ENCODE data around the gene PBX1. TPM values are rescaled to one million over a fixed set of nuclear protein-coding genes. Genes with fewer than 3 reads are reported as not detected.
A peak's percentile ranks its signal among the peaks of the same experiment; 100 is the strongest.

PBX1 gene
- total RNA-seq, 1 experiment from 2014 or later: 102 TPM

DNA sequence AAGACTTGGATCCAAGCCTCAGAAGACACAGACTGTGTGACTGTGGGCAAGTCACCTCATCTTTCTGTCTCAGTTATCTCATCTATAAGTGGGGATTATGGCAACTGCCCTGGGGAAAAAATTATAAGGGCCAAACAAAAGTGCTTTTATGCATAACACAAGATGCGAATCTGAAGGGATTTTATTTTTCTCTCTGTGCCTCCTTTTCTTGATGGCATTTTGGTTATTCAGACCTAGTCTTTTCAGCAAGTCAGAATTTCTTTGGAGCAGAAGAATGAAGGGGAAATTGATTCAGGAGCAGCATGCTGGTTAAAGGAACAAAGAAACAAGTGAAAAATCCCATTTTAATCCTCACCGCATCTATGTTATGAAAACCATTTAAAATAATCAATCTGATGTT, 86.9 kb downstream of the PBX1 start:
- ChIA-PET CTCF (no interaction called here), POLR2A (no interaction called here)
- H3K27ac Mint-ChIP-seq: peak overlapping the region; percentile 80
- DNase-seq (ENCODE audit: low spot score): no peak
- no peak for ATAC-seq
- TF ChIP-seq FOXJ3 (CRISPR knock-in tag; IDR thresholded peaks at IDR 0.05; ENCODE audit: borderline replicate concordance): no peak
- no peak for TF ChIP-seq KAT7 (CRISPR knock-in tag; IDR thresholded peaks at IDR 0.05; ENCODE audit: borderline replicate concordance)
- TF ChIP-seq NFATC4 (CRISPR knock-in tag; IDR thresholded peaks at IDR 0.05): no peak
- TF ChIP-seq, protein P1, sequence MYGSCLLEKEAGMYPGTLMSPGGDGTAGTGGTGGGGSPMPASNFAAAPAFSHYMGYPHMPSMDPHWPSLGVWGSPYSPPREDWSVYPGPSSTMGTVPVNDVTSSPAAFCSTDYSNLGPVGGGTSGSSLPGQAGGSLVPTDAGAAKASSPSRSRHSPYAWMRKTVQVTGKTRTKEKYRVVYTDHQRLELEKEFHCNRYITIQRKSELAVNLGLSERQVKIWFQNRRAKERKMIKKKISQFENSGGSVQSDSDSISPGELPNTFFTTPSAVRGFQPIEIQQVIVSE (CRISPR knock-in tag; IDR thresholded peaks at IDR 0.05; ENCODE audit: borderline replicate concordance): no peak
- TF ChIP-seq RORB (CRISPR knock-in tag; IDR thresholded peaks at IDR 0.05): no peak
- TF ChIP-seq HMGA2 (CRISPR knock-in tag; IDR thresholded peaks at IDR 0.05): no peak
- TF ChIP-seq ELF4 (CRISPR knock-in tag; IDR thresholded peaks at IDR 0.05; ENCODE audit: low read depth): no peak
- TF ChIP-seq MXD4 (CRISPR knock-in tag; IDR thresholded peaks at IDR 0.05; ENCODE audit: borderline replicate concordance): no peak
- TF ChIP-seq JAZF1 (CRISPR knock-in tag; IDR thresholded peaks at IDR 0.05): no peak
- TF ChIP-seq ZNF219 (CRISPR knock-in tag; IDR thresholded peaks at IDR 0.05; ENCODE audit: borderline replicate concordance): no peak
- no peak for TF ChIP-seq ZNF138 (CRISPR knock-in tag; conservative IDR thresholded peaks at IDR 0.05)
- TF ChIP-seq, protein P2, sequence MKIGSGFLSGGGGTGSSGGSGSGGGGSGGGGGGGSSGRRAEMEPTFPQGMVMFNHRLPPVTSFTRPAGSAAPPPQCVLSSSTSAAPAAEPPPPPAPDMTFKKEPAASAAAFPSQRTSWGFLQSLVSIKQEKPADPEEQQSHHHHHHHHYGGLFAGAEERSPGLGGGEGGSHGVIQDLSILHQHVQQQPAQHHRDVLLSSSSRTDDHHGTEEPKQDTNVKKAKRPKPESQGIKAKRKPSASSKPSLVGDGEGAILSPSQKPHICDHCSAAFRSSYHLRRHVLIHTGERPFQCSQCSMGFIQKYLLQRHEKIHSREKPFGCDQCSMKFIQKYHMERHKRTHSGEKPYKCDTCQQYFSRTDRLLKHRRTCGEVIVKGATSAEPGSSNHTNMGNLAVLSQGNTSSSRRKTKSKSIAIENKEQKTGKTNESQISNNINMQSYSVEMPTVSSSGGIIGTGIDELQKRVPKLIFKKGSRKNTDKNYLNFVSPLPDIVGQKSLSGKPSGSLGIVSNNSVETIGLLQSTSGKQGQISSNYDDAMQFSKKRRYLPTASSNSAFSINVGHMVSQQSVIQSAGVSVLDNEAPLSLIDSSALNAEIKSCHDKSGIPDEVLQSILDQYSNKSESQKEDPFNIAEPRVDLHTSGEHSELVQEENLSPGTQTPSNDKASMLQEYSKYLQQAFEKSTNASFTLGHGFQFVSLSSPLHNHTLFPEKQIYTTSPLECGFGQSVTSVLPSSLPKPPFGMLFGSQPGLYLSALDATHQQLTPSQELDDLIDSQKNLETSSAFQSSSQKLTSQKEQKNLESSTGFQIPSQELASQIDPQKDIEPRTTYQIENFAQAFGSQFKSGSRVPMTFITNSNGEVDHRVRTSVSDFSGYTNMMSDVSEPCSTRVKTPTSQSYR (CRISPR knock-in tag; IDR thresholded peaks at IDR 0.05): no peak
- TF ChIP-seq EMX1 (CRISPR knock-in tag; IDR thresholded peaks at IDR 0.05): no peak
- TF ChIP-seq NR3C1 (CRISPR knock-in tag; conservative IDR thresholded peaks at IDR 0.05; ENCODE audit: low read depth): no peak
- TF ChIP-seq, protein P3, sequence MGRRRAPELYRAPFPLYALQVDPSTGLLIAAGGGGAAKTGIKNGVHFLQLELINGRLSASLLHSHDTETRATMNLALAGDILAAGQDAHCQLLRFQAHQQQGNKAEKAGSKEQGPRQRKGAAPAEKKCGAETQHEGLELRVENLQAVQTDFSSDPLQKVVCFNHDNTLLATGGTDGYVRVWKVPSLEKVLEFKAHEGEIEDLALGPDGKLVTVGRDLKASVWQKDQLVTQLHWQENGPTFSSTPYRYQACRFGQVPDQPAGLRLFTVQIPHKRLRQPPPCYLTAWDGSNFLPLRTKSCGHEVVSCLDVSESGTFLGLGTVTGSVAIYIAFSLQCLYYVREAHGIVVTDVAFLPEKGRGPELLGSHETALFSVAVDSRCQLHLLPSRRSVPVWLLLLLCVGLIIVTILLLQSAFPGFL (CRISPR knock-in tag; IDR thresholded peaks at IDR 0.05; ENCODE audit: borderline replicate concordance): no peak
- TF ChIP-seq, protein P4, sequence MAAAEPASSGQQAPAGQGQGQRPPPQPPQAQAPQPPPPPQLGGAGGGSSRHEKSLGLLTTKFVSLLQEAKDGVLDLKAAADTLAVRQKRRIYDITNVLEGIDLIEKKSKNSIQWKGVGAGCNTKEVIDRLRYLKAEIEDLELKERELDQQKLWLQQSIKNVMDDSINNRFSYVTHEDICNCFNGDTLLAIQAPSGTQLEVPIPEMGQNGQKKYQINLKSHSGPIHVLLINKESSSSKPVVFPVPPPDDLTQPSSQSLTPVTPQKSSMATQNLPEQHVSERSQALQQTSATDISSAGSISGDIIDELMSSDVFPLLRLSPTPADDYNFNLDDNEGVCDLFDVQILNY (CRISPR knock-in tag; IDR thresholded peaks at IDR 0.05): no peak
- H3K27me3 Mint-ChIP-seq (ENCODE audit: low read depth): no peaks in the 10 kb centered on the region
- H3K4me1 Mint-ChIP-seq: peaks cover 74% of the 10 kb centered on the region
- peaks cover 15% of the 10 kb centered on the region for H3K36me3 Mint-ChIP-seq
- H3K4me3 Mint-ChIP-seq: no peak overlapping the region
- no peaks in the 10 kb centered on the region for H3K9me3 Mint-ChIP-seq

DNA sequence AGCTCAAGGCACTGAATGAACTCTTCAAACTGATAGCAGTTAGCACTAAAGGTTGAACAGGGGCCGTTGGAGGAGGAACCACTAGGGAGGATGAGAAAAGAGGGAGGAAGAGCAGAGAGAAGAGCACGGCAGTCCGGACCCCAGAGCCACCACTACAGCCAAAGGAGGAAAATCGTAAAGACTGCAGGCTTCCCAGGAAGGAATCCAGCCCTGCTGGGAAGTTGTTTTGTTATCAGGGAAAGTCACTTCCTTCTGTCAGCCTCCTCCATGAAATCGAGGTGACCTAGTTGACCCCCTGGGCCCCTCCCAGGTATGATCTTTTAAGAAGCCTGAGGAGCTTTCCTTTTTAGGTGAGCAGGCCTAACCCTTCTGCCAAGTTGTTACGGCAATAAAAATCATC, 88.2 kb downstream of the PBX1 start:
- no peak for DNase-seq (ENCODE audit: low spot score)
- H3K9me3 Mint-ChIP-seq: no peaks in the 10 kb centered on the region
- peak overlapping the region; percentile 80 for H3K27ac Mint-ChIP-seq
- no peaks in the 10 kb centered on the region for H3K27me3 Mint-ChIP-seq (ENCODE audit: low read depth)
- H3K4me1 Mint-ChIP-seq: peaks cover 82% of the 10 kb centered on the region
- CTCF ChIA-PET: interaction anchor here (1.0 to 2.7 kb wide), 3 partner anchors 12 to 27 kb away, joined by 3 to 14 read pairs (median 8); no protein-coding TSS in a partner anchor
- no peak overlapping the region for H3K4me3 Mint-ChIP-seq
- peaks cover 9% of the 10 kb centered on the region for H3K36me3 Mint-ChIP-seq
- TF ChIP-seq ZNF263 (CRISPR knock-in tag; IDR thresholded peaks at IDR 0.05; ENCODE audit: low read depth) (peak; percentile 80), NR1H2 (CRISPR knock-in tag; IDR thresholded peaks at IDR 0.05) (no peak), ETV6 (CRISPR knock-in tag; IDR thresholded peaks at IDR 0.05) (peak; percentile 52; the same call in 1 of the 2 replicates)
- peak; percentile 60 for ATAC-seq
- POLR2A ChIA-PET: interaction anchor here (0.6 kb wide), 1 partner anchor 10 kb away, joined by 3 read pairs; no protein-coding TSS in a partner anchor
